DND-41 (cell line): ENCODE data around the gene PSENEN.
A peak's percentile ranks its signal among the peaks of the same experiment; 100 is the strongest.

Experiments used
- ATAC-seq: fragments of 200-7000 bp; cut with Tn5 transposase; 3 replicates; pipeline ENCODE4 v1.9.1; 2021; ENCODE audit warnings: low read depth; ENCODE audit not compliant: insufficient read depth
- DNase-seq: peaks from one replicate; pipeline ENCODE4 v3.0.0-alpha.2; 2020
- H2AFZ ChIP-seq: 2 replicates; pipeline ENCODE4 v1.6.0; 2012; ENCODE audit warnings: low read depth, low read length
- H3K27ac ChIP-seq: 2 replicates; pipeline ENCODE4 v1.5.1; 2012; ENCODE audit warnings: low read length, inconsistent platforms
- H3K27me3 ChIP-seq: fragments of 200-600 bp; sonication (generic); 2 replicates; pipeline ENCODE4 v1.6.0; 2012; ENCODE audit warnings: low read length, mild to moderate bottlenecking, inconsistent platforms; ENCODE audit not compliant: insufficient read depth, poor library complexity
- H3K36me3 ChIP-seq: 2 replicates; pipeline ENCODE4 v1.5.1; 2012; ENCODE audit warnings: low read length, inconsistent platforms; ENCODE audit not compliant: insufficient read depth
- H3K4me1 ChIP-seq: 2 replicates; pipeline ENCODE4 v1.5.1; 2012; ENCODE audit warnings: mild to moderate bottlenecking, low read length; ENCODE audit not compliant: insufficient read depth
- H3K4me2 ChIP-seq: 2 replicates; pipeline ENCODE4 v1.6.0; 2012; ENCODE audit warnings: mild to moderate bottlenecking, moderate library complexity, low read length, inconsistent platforms; ENCODE audit not compliant: insufficient read depth
- H3K4me3 ChIP-seq, 2 experiments: fragments of 200-600 bp in 1 of 2; shearing (Covaris generic) in 1 of 2; 2 replicates each; pipeline ENCODE4 v1.5.1; 2012 to 2016; ENCODE audit warnings: inconsistent platforms in 2 of 2, low read length in 2 of 2, mild to moderate bottlenecking in 2 of 2, low read depth in 1 of 2, moderate library complexity in 1 of 2
- H3K79me2 ChIP-seq: 2 replicates; pipeline ENCODE4 v1.6.0; 2012; ENCODE audit warnings: low read length, inconsistent platforms; ENCODE audit not compliant: insufficient read depth
- H3K9ac ChIP-seq: 2 replicates; pipeline ENCODE4 v1.6.0; 2012; ENCODE audit warnings: low read depth, mild to moderate bottlenecking, inconsistent platforms, low read length, moderate library complexity
- H3K9me3 ChIP-seq: 2 replicates; pipeline ENCODE4 v1.5.1; 2012; ENCODE audit warnings: low read length, moderate library complexity, mild to moderate bottlenecking, inconsistent platforms; ENCODE audit not compliant: insufficient read depth, severe bottlenecking
- H4K20me1 ChIP-seq: 2 replicates; pipeline ENCODE4 v1.6.0; 2012; ENCODE audit warnings: low read length; ENCODE audit not compliant: insufficient read depth
- CTCF ChIP-seq: IDR thresholded peaks from 2 replicates; pipeline ENCODE4 v1.5.1; 2012; ENCODE audit warnings: borderline replicate concordance, low read length, moderate library complexity, mild to moderate bottlenecking; ENCODE audit not compliant: poor library complexity, severe bottlenecking; ENCODE audit errors: extremely low read depth
- EZH2 ChIP-seq: IDR thresholded peaks from 3 replicates; pipeline ENCODE4 v1.6.1; 2012; ENCODE audit warnings: borderline replicate concordance, low read depth, mild to moderate bottlenecking, moderate library complexity, low read length, inconsistent platforms; ENCODE audit not compliant: severe bottlenecking

PSENEN gene

GRCh38 chr19:35720163-35720524 is 25.3 kb upstream of the PSENEN start:
- no peak for TF ChIP-seq CTCF
- TF ChIP-seq EZH2, result no peak
- Histone ChIP-seq H3K27ac (no peak overlapping the region), H3K79me2 (peaks cover 54% of the 10 kb centered on the region), H3K9me3 (no peaks in the 10 kb centered on the region), H3K27me3 (no peaks in the 10 kb centered on the region), H3K4me3 (no peak overlapping the region), H3K4me2 (peak overlapping the region; percentile 82; the same call in 1 of the 2 replicates), H3K9ac (no peak overlapping the region), H3K36me3 (peaks cover 61% of the 10 kb centered on the region), H3K4me1 (peaks cover 42% of the 10 kb centered on the region), H4K20me1 (peaks cover 54% of the 10 kb centered on the region), H2AFZ (no peak overlapping the region)
- DNase-seq (no peak), ATAC-seq (no peak)

- DNase-seq (no peak), ATAC-seq (no peak)
- Histone ChIP-seq H3K9me3 (no peaks in the 10 kb centered on the region), H2AFZ (no peak overlapping the region), H3K27me3 (no peaks in the 10 kb centered on the region), H3K4me2 (no peak overlapping the region), H3K27ac (no peak overlapping the region), H3K4me1 (peaks cover 41% of the 10 kb centered on the region), H3K79me2 (peaks cover 54% of the 10 kb centered on the region), H3K36me3 (peaks cover 66% of the 10 kb centered on the region), H3K9ac (no peak overlapping the region), H3K4me3 (no peak overlapping the region), H4K20me1 (peaks cover 59% of the 10 kb centered on the region)
- TF ChIP-seq EZH2 (no peak), CTCF (no peak)
These were observed 24.8 kb upstream of the PSENEN start for GRCh38 chr19:35720648-35721047.

GRCh38 chr19:35721374-35721773 is 24.1 kb upstream of the PSENEN start:
- H3K4me2 ChIP-seq, result no peak overlapping the region
- DNase-seq (no peak), ATAC-seq (no peak)
- no peak overlapping the region for H3K9ac ChIP-seq
- H3K4me3 ChIP-seq, result no peak overlapping the region
- peaks cover 51% of the 10 kb centered on the region for H3K79me2 ChIP-seq
- peaks cover 73% of the 10 kb centered on the region for H3K36me3 ChIP-seq
- H3K27ac ChIP-seq, result no peak overlapping the region
- no peaks in the 10 kb centered on the region for H3K27me3 ChIP-seq
- TF ChIP-seq EZH2, result no peak
- no peak for TF ChIP-seq CTCF
- H2AFZ ChIP-seq, result no peak overlapping the region
- peaks cover 33% of the 10 kb centered on the region for H3K4me1 ChIP-seq
- H3K9me3 ChIP-seq, result no peaks in the 10 kb centered on the region
- H4K20me1 ChIP-seq, result peaks cover 66% of the 10 kb centered on the region

GRCh38 chr19:35722461-35722860 is 23.0 kb upstream of the PSENEN start:
- no peak overlapping the region for H3K4me3 ChIP-seq
- H3K9me3 ChIP-seq, result no peaks in the 10 kb centered on the region
- H3K4me1 ChIP-seq, result peaks cover 26% of the 10 kb centered on the region
- H3K27me3 ChIP-seq, result no peaks in the 10 kb centered on the region
- TF ChIP-seq CTCF (no peak), EZH2 (no peak)
- DNase-seq, result no peak
- ATAC-seq, result no peak
- no peak overlapping the region for H3K9ac ChIP-seq
- H4K20me1 ChIP-seq, result peaks cover 68% of the 10 kb centered on the region
- no peak overlapping the region for H3K27ac ChIP-seq
- H3K4me2 ChIP-seq, result no peak overlapping the region
- H3K79me2 ChIP-seq, result peaks cover 41% of the 10 kb centered on the region
- no peak overlapping the region for H2AFZ ChIP-seq
- peaks cover 84% of the 10 kb centered on the region for H3K36me3 ChIP-seq
